ENCODE results near the gene CDKN1A. TPM values are rescaled to one million over a fixed set of nuclear protein-coding genes. Genes with fewer than 3 reads are reported as not detected.
"Not testable (repeated sequence)": the region's sequence is repeated elsewhere in the genome, so short reads cannot be mapped to it uniquely, and the experiment has no call there.

CDKN1A gene
- total and polyA plus RNA-seq, 5 donors from 2014 or later = 1.4 to 115 (median 1.6) TPM

GRCh38 chr6:36701401-36701991 lies 23.0 kb downstream of the CDKN1A start:
- DNase-seq (peak in 1 of 3 donors; percentile 51), ATAC-seq (ENCODE audit: low read depth in 2 of 2) (peak in 1 of 2 donors; percentile 42)
- Mint-ChIP-seq H3K36me3 (no peaks in the 10 kb centered on the region), H3K27ac (no peak overlapping the region), H3K9me3 (no peaks in the 10 kb centered on the region), H3K4me1 (no peaks in the 10 kb centered on the region), H3K27me3 (peaks cover 4% of the 10 kb centered on the region), H3K4me3 (no peak overlapping the region)
- H3K4me3 ChIP-seq (ENCODE audit: low read depth, low read length) = no peak overlapping the region
- H3K27ac ChIP-seq (ENCODE audit: insufficient read depth, low read length, poor library complexity, severe bottlenecking) = no peak overlapping the region
- no peaks in the 10 kb centered on the region for H3K27me3 ChIP-seq (ENCODE audit: control insufficient read depth, insufficient read depth, low read length)
- no peaks in the 10 kb centered on the region for H3K9me3 ChIP-seq (ENCODE audit: control insufficient read depth in 2 of 2, low read length in 2 of 2)
- no peaks in the 10 kb centered on the region for H3K4me1 ChIP-seq (ENCODE audit: control insufficient read depth, insufficient read depth, low read length, poor library complexity, severe bottlenecking)
- H3K36me3 ChIP-seq (ENCODE audit: control insufficient read depth, insufficient read depth, low read length) = no peaks in the 10 kb centered on the region

- Mint-ChIP-seq H3K27me3 (peaks cover 4% of the 10 kb centered on the region), H3K36me3 (no peaks in the 10 kb centered on the region), H3K4me3 (no peak overlapping the region), H3K9me3 (no peaks in the 10 kb centered on the region), H3K4me1 (no peaks in the 10 kb centered on the region), H3K27ac (no peak overlapping the region)
- H3K9me3 ChIP-seq (ENCODE audit: control insufficient read depth in 2 of 2, low read length in 2 of 2) = no peaks in the 10 kb centered on the region
- no peak for DNase-seq
- no peaks in the 10 kb centered on the region for H3K36me3 ChIP-seq (ENCODE audit: control insufficient read depth, insufficient read depth, low read length)
- H3K4me1 ChIP-seq (ENCODE audit: control insufficient read depth, insufficient read depth, low read length, poor library complexity, severe bottlenecking) = no peaks in the 10 kb centered on the region
- H3K4me3 ChIP-seq (ENCODE audit: low read depth, low read length) = no peak overlapping the region
- H3K27ac ChIP-seq (ENCODE audit: insufficient read depth, low read length, poor library complexity, severe bottlenecking) = no peak overlapping the region
- no peak for ATAC-seq (ENCODE audit: low read depth in 2 of 2)
- H3K27me3 ChIP-seq (ENCODE audit: control insufficient read depth, insufficient read depth, low read length) = no peaks in the 10 kb centered on the region
Measured at GRCh38 chr6:36702656-36703055, 24.1 kb downstream of the CDKN1A start.

GRCh38 chr6:36703081-36703606 lies 24.6 kb downstream of the CDKN1A start:
- H3K9me3 ChIP-seq (ENCODE audit: control insufficient read depth in 2 of 2, low read length in 2 of 2) = no peaks in the 10 kb centered on the region
- H3K4me3 ChIP-seq (ENCODE audit: low read depth, low read length) = no peak overlapping the region
- H3K27me3 ChIP-seq (ENCODE audit: control insufficient read depth, insufficient read depth, low read length) = no peaks in the 10 kb centered on the region
- Mint-ChIP-seq H3K27me3 (peaks cover 4% of the 10 kb centered on the region), H3K4me3 (no peak overlapping the region), H3K9me3 (no peaks in the 10 kb centered on the region), H3K4me1 (no peaks in the 10 kb centered on the region), H3K36me3 (no peaks in the 10 kb centered on the region), H3K27ac (no peak overlapping the region)
- DNase-seq (no peak), ATAC-seq (ENCODE audit: low read depth in 2 of 2) (no peak)
- H3K4me1 ChIP-seq (ENCODE audit: control insufficient read depth, insufficient read depth, low read length, poor library complexity, severe bottlenecking) = no peaks in the 10 kb centered on the region
- H3K27ac ChIP-seq (ENCODE audit: insufficient read depth, low read length, poor library complexity, severe bottlenecking) = no peak overlapping the region
- no peaks in the 10 kb centered on the region for H3K36me3 ChIP-seq (ENCODE audit: control insufficient read depth, insufficient read depth, low read length)

GRCh38 chr6:36703982-36704381 lies 25.5 kb downstream of the CDKN1A start:
- Histone ChIP-seq H3K9me3 (ENCODE audit: control insufficient read depth in 2 of 2, low read length in 2 of 2) (no peaks in the 10 kb centered on the region), H3K27ac (ENCODE audit: insufficient read depth, low read length, poor library complexity, severe bottlenecking) (no peak overlapping the region), H3K4me1 (ENCODE audit: control insufficient read depth, insufficient read depth, low read length, poor library complexity, severe bottlenecking) (no peaks in the 10 kb centered on the region), H3K4me3 (ENCODE audit: low read depth, low read length) (no peak overlapping the region), H3K27me3 (ENCODE audit: control insufficient read depth, insufficient read depth, low read length) (no peaks in the 10 kb centered on the region), H3K36me3 (ENCODE audit: control insufficient read depth, insufficient read depth, low read length) (no peaks in the 10 kb centered on the region)
- ATAC-seq (ENCODE audit: low read depth in 2 of 2) (no peak), DNase-seq (no peak)
- no peak overlapping the region for H3K4me3 Mint-ChIP-seq
- no peaks in the 10 kb centered on the region for H3K9me3 Mint-ChIP-seq
- no peaks in the 10 kb centered on the region for H3K27me3 Mint-ChIP-seq
- no peak overlapping the region for H3K27ac Mint-ChIP-seq
- no peaks in the 10 kb centered on the region for H3K36me3 Mint-ChIP-seq
- H3K4me1 Mint-ChIP-seq = no peaks in the 10 kb centered on the region

- not testable (repeated sequence) for H3K36me3 ChIP-seq (ENCODE audit: control insufficient read depth, insufficient read depth, low read length); H3K27ac Mint-ChIP-seq; H3K27me3 Mint-ChIP-seq; H3K4me1 Mint-ChIP-seq; H3K4me1 ChIP-seq (ENCODE audit: control insufficient read depth, insufficient read depth, low read length, poor library complexity, severe bottlenecking); ATAC-seq (ENCODE audit: low read depth in 2 of 2); H3K27ac ChIP-seq (ENCODE audit: insufficient read depth, low read length, poor library complexity, severe bottlenecking); H3K27me3 ChIP-seq (ENCODE audit: control insufficient read depth, insufficient read depth, low read length); H3K9me3 Mint-ChIP-seq; DNase-seq; H3K36me3 Mint-ChIP-seq; H3K9me3 ChIP-seq (ENCODE audit: control insufficient read depth in 2 of 2, low read length in 2 of 2); H3K4me3 Mint-ChIP-seq; H3K4me3 ChIP-seq (ENCODE audit: low read depth, low read length)
Measured at GRCh38 chr6:36704961-36705577, 26.6 kb downstream of the CDKN1A start.

- no peaks in the 10 kb centered on the region for H3K4me1 ChIP-seq (ENCODE audit: control insufficient read depth, insufficient read depth, low read length, poor library complexity, severe bottlenecking)
- H3K9me3 ChIP-seq (ENCODE audit: control insufficient read depth in 2 of 2, low read length in 2 of 2) = no peaks in the 10 kb centered on the region
- H3K27me3 ChIP-seq (ENCODE audit: control insufficient read depth, insufficient read depth, low read length) = no peaks in the 10 kb centered on the region
- H3K27ac ChIP-seq (ENCODE audit: insufficient read depth, low read length, poor library complexity, severe bottlenecking) = no peak overlapping the region
- no peak for ATAC-seq (ENCODE audit: low read depth in 2 of 2)
- no peak overlapping the region for H3K4me3 Mint-ChIP-seq
- no peaks in the 10 kb centered on the region for H3K36me3 Mint-ChIP-seq
- H3K9me3 Mint-ChIP-seq = no peaks in the 10 kb centered on the region
- no peak overlapping the region for H3K4me3 ChIP-seq (ENCODE audit: low read depth, low read length)
- no peak overlapping the region for H3K27ac Mint-ChIP-seq
- no peak for DNase-seq
- no peaks in the 10 kb centered on the region for H3K4me1 Mint-ChIP-seq
- no peaks in the 10 kb centered on the region for H3K27me3 Mint-ChIP-seq
- no peaks in the 10 kb centered on the region for H3K36me3 ChIP-seq (ENCODE audit: control insufficient read depth, insufficient read depth, low read length)
Measured at GRCh38 chr6:36706339-36706738, 27.8 kb downstream of the CDKN1A start.

- no peaks in the 10 kb centered on the region for H3K9me3 ChIP-seq (ENCODE audit: control insufficient read depth in 2 of 2, low read length in 2 of 2)
- no peak overlapping the region for H3K27ac ChIP-seq (ENCODE audit: insufficient read depth, low read length, poor library complexity, severe bottlenecking)
- no peaks in the 10 kb centered on the region for H3K4me1 Mint-ChIP-seq
- ATAC-seq (ENCODE audit: low read depth in 2 of 2) (no peak), DNase-seq (no peak)
- H3K4me3 Mint-ChIP-seq = no peak overlapping the region
- no peak overlapping the region for H3K4me3 ChIP-seq (ENCODE audit: low read depth, low read length)
- H3K9me3 Mint-ChIP-seq = no peaks in the 10 kb centered on the region
- no peaks in the 10 kb centered on the region for H3K27me3 Mint-ChIP-seq
- H3K27me3 ChIP-seq (ENCODE audit: control insufficient read depth, insufficient read depth, low read length) = no peaks in the 10 kb centered on the region
- H3K36me3 ChIP-seq (ENCODE audit: control insufficient read depth, insufficient read depth, low read length) = no peaks in the 10 kb centered on the region
- H3K27ac Mint-ChIP-seq = no peak overlapping the region
- H3K36me3 Mint-ChIP-seq = no peaks in the 10 kb centered on the region
- no peaks in the 10 kb centered on the region for H3K4me1 ChIP-seq (ENCODE audit: control insufficient read depth, insufficient read depth, low read length, poor library complexity, severe bottlenecking)
Measured at GRCh38 chr6:36712816-36713215, 34.3 kb downstream of the CDKN1A start.

GRCh38 chr6:36713846-36714245 lies 35.3 kb downstream of the CDKN1A start:
- no peaks in the 10 kb centered on the region for H3K9me3 ChIP-seq (ENCODE audit: control insufficient read depth in 2 of 2, low read length in 2 of 2)

More at GRCh38 chr6:36713846-36714245, 35.3 kb downstream of the CDKN1A start:
- ATAC-seq (ENCODE audit: low read depth in 2 of 2) = no peak
- no peaks in the 10 kb centered on the region for H3K4me1 ChIP-seq (ENCODE audit: control insufficient read depth, insufficient read depth, low read length, poor library complexity, severe bottlenecking)
- Mint-ChIP-seq H3K4me1 (no peaks in the 10 kb centered on the region), H3K9me3 (no peaks in the 10 kb centered on the region), H3K27ac (peak overlapping the region in 1 of 3 donors; percentile 32), H3K4me3 (no peak overlapping the region), H3K36me3 (no peaks in the 10 kb centered on the region), H3K27me3 (no peaks in the 10 kb centered on the region)
- no peak overlapping the region for H3K4me3 ChIP-seq (ENCODE audit: low read depth, low read length)
- no peak for DNase-seq
- H3K27ac ChIP-seq (ENCODE audit: insufficient read depth, low read length, poor library complexity, severe bottlenecking) = no peak overlapping the region
- H3K27me3 ChIP-seq (ENCODE audit: control insufficient read depth, insufficient read depth, low read length) = no peaks in the 10 kb centered on the region
- H3K36me3 ChIP-seq (ENCODE audit: control insufficient read depth, insufficient read depth, low read length) = no peaks in the 10 kb centered on the region

All from CD4-positive, CD25-positive, alpha-beta regulatory T cell (primary cell).